Right lobe of liver (tissue), 6 donors: ENCODE results near the gene PCA3. TPM values are rescaled to one million over a fixed set of nuclear protein-coding genes. Genes with fewer than 3 reads are reported as not detected.

ENCODE experiments used
- ATAC-seq, 4 donors: fragments of 200-7000 bp; cut with Tn5 transposase; one replicate each; pipeline ENCODE4 v1.9.1; 2020; ENCODE audit warnings: mild to moderate bottlenecking in 4 of 4, moderate library complexity in 4 of 4
- DNase-seq, 3 donors: peaks; one replicate each; pipeline ENCODE4 v3.0.0-alpha.2; 2020
- H3K27ac ChIP-seq, 3 donors: fragments of 200-600 bp; one replicate each; pipeline ENCODE4 v1.8.0; 2022
- H3K27me3 ChIP-seq, 2 donors: fragments of 200-600 bp; one replicate each; pipeline ENCODE4 v1.8.0; 2022
- H3K36me3 ChIP-seq, 4 donors: fragments of 200-600 bp; sonication (generic) in 1 of 4; one replicate each; pipeline versions ENCODE4 v1.5.1 to v1.8.0; 2017 to 2022; ENCODE audit warnings: control low read depth in 1 of 4
- H3K4me1 ChIP-seq, 4 donors: fragments of 200-600 bp; sonication (generic) in 1 of 4; one replicate each; pipeline versions ENCODE4 v1.5.1 to v1.8.0; 2017 to 2022; ENCODE audit warnings: control low read depth in 1 of 4
- H3K4me3 ChIP-seq, 3 donors: fragments of 200-600 bp; one replicate each; pipeline ENCODE4 v1.8.0; 2022
- H3K9me3 ChIP-seq, 4 donors: fragments of 200-600 bp; sonication (generic) in 1 of 4; one replicate each; pipeline versions ENCODE4 v1.5.1 to v1.8.0; 2017 to 2022; ENCODE audit warnings: control low read depth in 1 of 4
- CTCF ChIP-seq, 4 donors: fragments of 200-600 bp in 3 of 4; fragments of 450-650 bp in 1 of 4; IDR thresholded peaks; one replicate each; pipeline versions ENCODE4 v1.5.1 to v1.8.0; 2016 to 2022; ENCODE audit warnings: antibody characterized with exemption in 4 of 4, mild to moderate bottlenecking in 2 of 4
- POLR2A ChIP-seq: fragments of 450-650 bp; IDR thresholded peaks from one replicate; pipeline ENCODE4 v1.6.1; 2017; ENCODE audit warnings: antibody characterized with exemption, mild to moderate bottlenecking
- WGBS: methylation state at CpG from one replicate; pipeline ENCODE4 v1.1.6; 2018; ENCODE audit warnings: low coverage, low lambda C conversion rate; ENCODE audit not compliant: insufficient coverage; ENCODE audit errors: missing lambda C conversion rate; 5-methylcytosine and 5-hydroxymethylcytosine counted together
- intact Hi-C, 2 donors: fragments of 100-400 bp; cut with DNase I; formaldehyde crosslinking; loops; one replicate each; pipeline versions ENCODE4 v1.11.2 to v1.14.1; 2022
- long read RNA-seq: library from polyadenylated mRNA; unstranded; transcript quantifications from one replicate; pipeline ENCODE4 v2.0.0, GENCODE V29; 2019
- total RNA-seq, 6 experiments: library from RNA; depleted of rRNA in 2 of 6; stranded (reverse); fragments of >200 nt in 2 of 6; fragmentation: NEBNext Ultra II Directional in 3 of 6; extraction: Animal tissue kit (Norgen Biotek cat#: 25700) in 3 of 6; gene quantifications; one replicate each; pipeline versions ENCODE4 v1.1.0 to v1.2.4, GENCODE V29; 2016 to 2023
- donor health status: DM: no; HTN: yes; CAD: no.
- donor health status: DM: no; HTN: no; CAD: no.
- donor health status: DM: no; HTN: no; CAD: no.
- donor health status: DM: no; HTN: yes; CAD: no.
- donor health status: DM: no; HTN: yes; CAD: no.

PCA3 gene
- under 1 TPM in 5 of 6 experiments, not detected in 1; 0.09 to 0.59 (median 0.46) TPM for total RNA-seq
- long read RNA-seq, result 0 reads

GRCh38 chr9:76764138-76764537, at the start of gene PCA3:
Gene PCA3, plus strand, starts transcription at chr9:76764438.
- Histone ChIP-seq H3K36me3 (no peaks in the 10 kb centered on the region), H3K4me3 (no peak within 1 kb of the TSS), H3K27me3 (no peaks in the 10 kb centered on the region), H3K9me3 (no peaks in the 10 kb centered on the region), H3K27ac (no peak within 1 kb of the TSS), H3K4me1 (no peaks in the 10 kb centered on the region)
- ATAC-seq (no peak), DNase-seq (no peak)
- intact Hi-C loops, result no loop called here
- WGBS, result 85% methylated on average over 4 of the region's 4 CpGs
- TF ChIP-seq POLR2A, result no peak
- TF ChIP-seq CTCF (IDR thresholded peaks at IDR 0.05), result no peak

- H3K27ac ChIP-seq, result no peak overlapping the region
Measured at GRCh38 chr9:76716085-76716672, 48.1 kb upstream of the PCA3 start.

GRCh38 chr9:76717176-76717575, 47.1 kb upstream of the PCA3 start:
- Histone ChIP-seq H3K27me3 (no peaks in the 10 kb centered on the region), H3K9me3 (no peaks in the 10 kb centered on the region), H3K27ac (no peak overlapping the region), H3K4me3 (no peak overlapping the region), H3K36me3 (no peaks in the 10 kb centered on the region), H3K4me1 (no peaks in the 10 kb centered on the region)
- intact Hi-C loops, result no loop called here
- 42% methylated on average over 3 of the region's 5 CpGs for WGBS
- no peak for DNase-seq
- TF ChIP-seq POLR2A (no peak), CTCF (IDR thresholded peaks at IDR 0.05) (no peak)
- ATAC-seq, result no peak

More at GRCh38 chr9:76716085-76716672, 48.1 kb upstream of the PCA3 start:
- ATAC-seq, result no peak
- DNase-seq, result no peak
- TF ChIP-seq POLR2A (no peak), CTCF (IDR thresholded peaks at IDR 0.05) (no peak)
- WGBS, result 56% methylated on average over 7 of the region's 7 CpGs
- intact Hi-C loops, result no loop called here
- no peaks in the 10 kb centered on the region for H3K4me1 ChIP-seq
- no peaks in the 10 kb centered on the region for H3K27me3 ChIP-seq
- no peaks in the 10 kb centered on the region for H3K9me3 ChIP-seq
- no peak overlapping the region for H3K4me3 ChIP-seq
- H3K36me3 ChIP-seq, result no peaks in the 10 kb centered on the region

- Histone ChIP-seq H3K4me1 (no peaks in the 10 kb centered on the region), H3K36me3 (no peaks in the 10 kb centered on the region), H3K4me3 (no peak overlapping the region), H3K27ac (no peak overlapping the region), H3K27me3 (no peaks in the 10 kb centered on the region), H3K9me3 (no peaks in the 10 kb centered on the region)
- WGBS, result 12% methylated on average over 5 of the region's 5 CpGs
- TF ChIP-seq POLR2A, result no peak
- TF ChIP-seq CTCF (IDR thresholded peaks at IDR 0.05), result no peak
- DNase-seq (no peak), ATAC-seq (peak in 1 of 4 donors; percentile 53)
- intact Hi-C loops, result no loop called here
Measured at GRCh38 chr9:76717613-76718012, 46.6 kb upstream of the PCA3 start.
